GDM1 (cell line): ENCODE measurements around the gene JUND.

Experiments used
- DNase-seq: peaks from one replicate; lab custom pipeline; 2025; lab: John Stamatoyannopoulos, UW

The JUND gene

GRCh38 chr19:18266771-18267686 lies 14.4 kb downstream of the JUND start:
- DNase-seq = no peak

- DNase-seq = no peak
Observed at GRCh38 chr19:18265582-18265981, 15.8 kb downstream of the JUND start.

- DNase-seq = no peak
Observed at GRCh38 chr19:18264971-18265540, 16.4 kb downstream of the JUND start.

- no peak for DNase-seq
Observed at GRCh38 chr19:18264137-18264854, 17.1 kb downstream of the JUND start.

- DNase-seq = no peak
Observed at GRCh38 chr19:18263324-18264136, 17.9 kb downstream of the JUND start.

GRCh38 chr19:18262917-18263316 lies 18.5 kb downstream of the JUND start:
- no peak for DNase-seq

GRCh38 chr19:18262144-18262543 lies 19.3 kb downstream of the JUND start:
- no peak for DNase-seq

- no peak for DNase-seq
Observed at GRCh38 chr19:18261474-18261873, 19.9 kb downstream of the JUND start.

- DNase-seq = no peak
Observed at GRCh38 chr19:18259893-18260292, 21.5 kb downstream of the JUND start.

- DNase-seq = no peak
Observed at GRCh38 chr19:18257503-18258470, 23.6 kb downstream of the JUND start.

GRCh38 chr19:18254546-18255503 lies 26.6 kb downstream of the JUND start:
- DNase-seq = no peak

GRCh38 chr19:18253716-18254115 lies 27.7 kb downstream of the JUND start:
- peak; percentile 18 for DNase-seq

- DNase-seq = no peak
Observed at GRCh38 chr19:18253130-18253529, 28.3 kb downstream of the JUND start.

- DNase-seq = no peak
Observed at GRCh38 chr19:18252370-18252717, 29.1 kb downstream of the JUND start.

GRCh38 chr19:18251587-18252369 lies 29.6 kb downstream of the JUND start:
- peak; percentile 52 for DNase-seq

GRCh38 chr19:18249834-18250233 lies 31.6 kb downstream of the JUND start:
- no peak for DNase-seq

- no peak for DNase-seq
Observed at GRCh38 chr19:18245297-18245696, 36.1 kb downstream of the JUND start.

- no peak for DNase-seq
Observed at GRCh38 chr19:18239303-18239702, 42.1 kb downstream of the JUND start.

GRCh38 chr19:18234194-18234593 lies 47.2 kb downstream of the JUND start:
- no peak for DNase-seq
